Smooth muscle cell (in vitro differentiated cells): ENCODE data around the gene TBX6. TPM values are rescaled to one million over a fixed set of nuclear protein-coding genes. Genes with fewer than 3 reads are reported as not detected.

Experiments
- DNase-seq: peaks from one replicate; lab custom pipeline; 2025; ENCODE audit not compliant: unreplicated experiment; lab: John Stamatoyannopoulos, UW
- H2AFZ ChIP-seq: fragments of 200-600 bp; sonication (generic); 2 replicates; pipeline ENCODE4 v1.6.0; 2016; ENCODE audit warnings: antibody characterized with exemption, low read depth, mild to moderate bottlenecking
- H3F3A ChIP-seq: fragments of 200-600 bp; sonication (generic); 2 replicates; pipeline ENCODE4 v1.6.0; 2017; ENCODE audit warnings: antibody characterized with exemption, low read depth
- H3K27ac ChIP-seq: fragments of 200-600 bp; sonication (generic); 2 replicates; pipeline ENCODE4 v1.5.1; 2016; ENCODE audit warnings: low read depth, mild to moderate bottlenecking
- H3K27me3 ChIP-seq: fragments of 200-600 bp; sonication (generic); 2 replicates; pipeline ENCODE4 v1.6.1; 2016; ENCODE audit warnings: low read depth, mild to moderate bottlenecking
- H3K36me3 ChIP-seq: fragments of 200-600 bp; sonication (generic); 2 replicates; pipeline ENCODE4 v1.5.1; 2016; ENCODE audit warnings: low read depth
- H3K4me1 ChIP-seq: fragments of 200-600 bp; sonication (generic); 2 replicates; pipeline ENCODE4 v1.5.1; 2016; ENCODE audit warnings: low read depth
- H3K4me2 ChIP-seq: fragments of 200-600 bp; sonication (generic); 2 replicates; pipeline ENCODE4 v1.6.0; 2016; ENCODE audit warnings: mild to moderate bottlenecking
- H3K4me3 ChIP-seq: fragments of 200-600 bp; sonication (generic); 2 replicates; pipeline ENCODE4 v1.5.1; 2016; ENCODE audit warnings: mild to moderate bottlenecking
- H3K79me2 ChIP-seq: fragments of 200-600 bp; sonication (generic); 2 replicates; pipeline ENCODE4 v1.6.0; 2016; ENCODE audit warnings: low read depth, mild to moderate bottlenecking
- H3K9ac ChIP-seq: fragments of 200-600 bp; sonication (generic); 2 replicates; pipeline ENCODE4 v1.6.0; 2016; ENCODE audit warnings: low read depth
- H3K9me3 ChIP-seq: fragments of 200-600 bp; sonication (generic); replicated peaks from 2 replicates; pipeline ENCODE4 v1.5.1; 2016; ENCODE audit warnings: low read depth
- H4K20me1 ChIP-seq: fragments of 200-600 bp; sonication (generic); 2 replicates; pipeline ENCODE4 v1.6.0; 2016; ENCODE audit warnings: low read depth
- WGBS: methylation state at CpG from one replicate; pipeline ENCODE4 v1.1.7; 2016; ENCODE audit warnings: low lambda C conversion rate; 5-methylcytosine and 5-hydroxymethylcytosine counted together
- polyA plus RNA-seq: library from polyadenylated mRNA; unstranded; fragments of >200 nt; fragmentation: Nextera tagmentation; extraction: Ambion mirVana; gene quantifications from 2 replicates; pipeline ENCODE4 v1.2.1, GENCODE V29; 2016
- total RNA-seq: library from RNA; depleted of rRNA; stranded (reverse); fragments of >200 nt; gene quantifications from 2 replicates; pipeline ENCODE4 v1.2.3, GENCODE V29; 2014
- TF ChIP-seq, protein P1 (sequence below): fragments of 200-600 bp; sonication (generic); IDR thresholded peaks from 2 replicates; pipeline ENCODE4 v1.5.1; 2017; ENCODE audit warnings: borderline replicate concordance, mild to moderate bottlenecking, antibody characterized with exemption; ENCODE audit not compliant: insufficient read depth, poor library complexity, severe bottlenecking

TBX6 gene
- total and polyA plus RNA-seq, 2 experiments from 2014 or later: 0.13 to 1.6 TPM

DNA sequence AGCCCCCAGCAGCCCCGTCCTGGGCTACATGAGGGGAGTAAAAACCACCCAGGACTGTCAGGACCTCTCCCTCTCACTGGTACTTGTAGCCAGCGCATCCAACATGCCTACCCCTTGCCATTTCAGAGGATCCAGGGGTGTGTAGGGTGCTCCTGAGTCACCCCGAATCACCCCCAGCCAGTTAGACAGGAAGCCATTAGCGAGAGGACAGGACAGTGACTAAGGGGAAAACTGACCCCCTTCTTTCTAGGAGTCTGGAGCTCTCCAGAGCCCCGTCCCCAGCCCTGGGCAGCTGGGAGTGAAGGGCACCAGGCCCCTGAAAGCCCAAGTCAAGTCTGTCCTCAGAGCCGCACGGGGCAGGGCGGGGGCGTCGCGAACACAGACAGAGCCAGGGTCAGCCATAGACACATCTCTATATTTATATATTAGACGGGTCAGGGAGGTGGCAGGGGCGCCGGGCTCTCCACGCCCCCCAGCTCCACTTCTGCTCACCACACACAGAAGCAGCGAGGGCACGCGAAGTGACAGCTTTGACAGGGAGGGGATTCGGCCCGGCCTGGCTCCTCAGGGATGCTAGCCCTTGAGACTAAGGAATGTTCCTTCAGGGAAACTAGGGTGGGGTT lies 22.1 kb upstream of the TBX6 start:
- Histone ChIP-seq H3K4me3 (no peak overlapping the region), H3K27me3 (no peaks in the 10 kb centered on the region), H3K36me3 (no peaks in the 10 kb centered on the region), H3F3A (peaks cover 29% of the 10 kb centered on the region), H2AFZ (no peak overlapping the region), H3K4me2 (no peak overlapping the region), H3K79me2 (no peaks in the 10 kb centered on the region), H4K20me1 (peaks cover 44% of the 10 kb centered on the region), H3K9me3 (no peaks in the 10 kb centered on the region), H3K9ac (no peak overlapping the region), H3K27ac (peak overlapping the region; percentile 6), H3K4me1 (no peaks in the 10 kb centered on the region)
- WGBS: 84% methylated on average over 20 of the region's 20 CpGs
- TF ChIP-seq, protein P1, sequence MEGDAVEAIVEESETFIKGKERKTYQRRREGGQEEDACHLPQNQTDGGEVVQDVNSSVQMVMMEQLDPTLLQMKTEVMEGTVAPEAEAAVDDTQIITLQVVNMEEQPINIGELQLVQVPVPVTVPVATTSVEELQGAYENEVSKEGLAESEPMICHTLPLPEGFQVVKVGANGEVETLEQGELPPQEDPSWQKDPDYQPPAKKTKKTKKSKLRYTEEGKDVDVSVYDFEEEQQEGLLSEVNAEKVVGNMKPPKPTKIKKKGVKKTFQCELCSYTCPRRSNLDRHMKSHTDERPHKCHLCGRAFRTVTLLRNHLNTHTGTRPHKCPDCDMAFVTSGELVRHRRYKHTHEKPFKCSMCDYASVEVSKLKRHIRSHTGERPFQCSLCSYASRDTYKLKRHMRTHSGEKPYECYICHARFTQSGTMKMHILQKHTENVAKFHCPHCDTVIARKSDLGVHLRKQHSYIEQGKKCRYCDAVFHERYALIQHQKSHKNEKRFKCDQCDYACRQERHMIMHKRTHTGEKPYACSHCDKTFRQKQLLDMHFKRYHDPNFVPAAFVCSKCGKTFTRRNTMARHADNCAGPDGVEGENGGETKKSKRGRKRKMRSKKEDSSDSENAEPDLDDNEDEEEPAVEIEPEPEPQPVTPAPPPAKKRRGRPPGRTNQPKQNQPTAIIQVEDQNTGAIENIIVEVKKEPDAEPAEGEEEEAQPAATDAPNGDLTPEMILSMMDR: no peak
- DNase-seq: no peak

- Histone ChIP-seq H3F3A (peaks cover 33% of the 10 kb centered on the region), H3K36me3 (no peaks in the 10 kb centered on the region), H3K4me2 (no peak within 1 kb of the TSS), H3K27ac (peak within 1 kb of the TSS; percentile 6), H3K9me3 (no peaks in the 10 kb centered on the region), H3K4me1 (no peaks in the 10 kb centered on the region), H4K20me1 (peaks cover 50% of the 10 kb centered on the region), H3K9ac (no peak within 1 kb of the TSS), H3K27me3 (no peaks in the 10 kb centered on the region), H3K4me3 (no peak within 1 kb of the TSS), H2AFZ (no peak within 1 kb of the TSS), H3K79me2 (no peaks in the 10 kb centered on the region)
- 73% methylated on average over 20 of the region's 20 CpGs for WGBS
- TF ChIP-seq, protein P1: no peak
- DNase-seq: no peak
Measured at GRCh38 chr16:30113031-30113710, 21.4 kb upstream of the TBX6 start, which contains the start of gene GDPD3. Gene GDPD3, minus strand, starts transcription at chr16:30113537. Its CDS starts 59 bp downstream, at chr16:30113478.

DNA sequence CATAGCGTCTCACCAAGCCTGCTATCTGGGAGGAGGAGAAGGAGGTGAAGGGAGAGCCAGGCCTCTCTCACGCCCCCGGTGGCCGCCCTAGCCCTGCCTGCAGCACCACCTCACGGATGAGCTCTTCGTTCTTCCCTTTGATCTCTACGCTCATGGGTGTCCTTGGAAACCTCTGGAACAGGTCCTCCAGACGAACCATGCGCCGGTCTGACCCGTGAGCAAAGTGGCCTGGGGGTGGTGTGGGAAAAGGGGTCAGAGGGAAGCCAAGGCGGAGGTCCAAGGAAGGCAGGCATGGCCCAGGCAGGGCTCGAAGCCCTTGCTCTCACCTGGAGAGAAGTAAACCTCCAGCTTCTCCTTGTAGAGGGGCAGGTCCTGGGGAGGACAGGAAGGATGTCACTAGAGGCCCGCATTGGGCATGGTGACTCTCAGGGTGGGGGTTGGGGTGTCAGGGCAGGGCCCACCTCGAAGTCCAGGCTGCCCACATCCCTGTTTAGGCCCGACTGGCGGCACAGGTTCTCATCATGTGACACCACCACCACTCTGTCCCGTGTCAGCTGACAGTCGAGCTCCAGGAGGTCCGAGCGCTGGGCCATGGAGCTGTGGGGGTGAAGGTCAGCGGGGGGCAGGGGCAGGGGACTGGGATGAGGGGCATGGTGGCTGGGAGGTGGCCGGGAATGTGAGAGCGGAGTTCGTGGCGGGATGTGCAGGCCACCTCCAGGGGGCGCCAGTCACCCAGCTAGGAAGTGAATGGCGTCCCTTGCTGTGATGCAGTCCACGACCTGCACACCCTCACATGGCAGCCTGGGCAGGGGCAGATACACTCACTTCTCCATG lies 20.7 kb upstream of the TBX6 start:
- Histone ChIP-seq H2AFZ (no peak overlapping the region), H3F3A (peaks cover 40% of the 10 kb centered on the region), H4K20me1 (peaks cover 58% of the 10 kb centered on the region), H3K4me3 (no peak overlapping the region), H3K9ac (no peak overlapping the region), H3K27ac (no peak overlapping the region), H3K79me2 (peaks cover under 1% of the 10 kb centered on the region), H3K4me1 (no peaks in the 10 kb centered on the region), H3K9me3 (no peaks in the 10 kb centered on the region), H3K36me3 (no peaks in the 10 kb centered on the region), H3K27me3 (no peaks in the 10 kb centered on the region), H3K4me2 (no peak overlapping the region)
- 27% methylated on average over 21 of the region's 29 CpGs for WGBS
- TF ChIP-seq, protein P1: peak; percentile 67
- DNase-seq: peak; percentile 29
